NCI-H128 (cell line): ENCODE data around the gene PLP1.
"Not testable (repeated sequence)": the region's sequence is repeated elsewhere in the genome, so short reads cannot be mapped to it uniquely, and the experiment has no call there.

ENCODE experiments used
- DNase-seq: peaks from one replicate; lab custom pipeline; 2025; ENCODE audit not compliant: unreplicated experiment; lab: John Stamatoyannopoulos, UW

PLP1 gene

GRCh38 chrX:103776546-103776945 is at the start of gene PLP1:
PLP1 (plus strand) TSS chrX:103776840; CDS start chrX:103776996, 156 bp downstream.
- DNase-seq: no peak

DNA sequence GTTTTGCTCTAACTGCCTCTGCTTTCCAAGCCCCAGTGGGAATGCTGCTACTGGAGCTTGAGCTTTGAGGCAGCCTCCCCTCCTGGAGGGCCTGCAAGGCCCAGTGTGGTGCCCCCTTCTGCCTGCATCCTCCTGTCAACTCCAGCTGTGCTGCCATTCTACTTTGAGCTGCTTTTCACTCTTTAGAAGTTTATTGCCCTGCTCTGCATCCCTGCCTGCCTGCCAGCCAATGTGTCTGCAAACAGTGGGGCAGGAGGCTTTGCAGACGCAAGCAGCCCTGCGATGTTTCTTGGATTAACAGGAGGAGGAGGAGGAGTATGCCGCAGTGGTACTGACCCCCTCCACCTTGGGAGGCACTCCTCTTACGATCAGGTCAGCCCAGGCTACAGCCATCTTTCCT is 49.5 kb upstream of the PLP1 start:
- DNase-seq: no peak

- DNase-seq: no peak
Measured at GRCh38 chrX:103729015-103729414, 47.6 kb upstream of the PLP1 start.

DNA sequence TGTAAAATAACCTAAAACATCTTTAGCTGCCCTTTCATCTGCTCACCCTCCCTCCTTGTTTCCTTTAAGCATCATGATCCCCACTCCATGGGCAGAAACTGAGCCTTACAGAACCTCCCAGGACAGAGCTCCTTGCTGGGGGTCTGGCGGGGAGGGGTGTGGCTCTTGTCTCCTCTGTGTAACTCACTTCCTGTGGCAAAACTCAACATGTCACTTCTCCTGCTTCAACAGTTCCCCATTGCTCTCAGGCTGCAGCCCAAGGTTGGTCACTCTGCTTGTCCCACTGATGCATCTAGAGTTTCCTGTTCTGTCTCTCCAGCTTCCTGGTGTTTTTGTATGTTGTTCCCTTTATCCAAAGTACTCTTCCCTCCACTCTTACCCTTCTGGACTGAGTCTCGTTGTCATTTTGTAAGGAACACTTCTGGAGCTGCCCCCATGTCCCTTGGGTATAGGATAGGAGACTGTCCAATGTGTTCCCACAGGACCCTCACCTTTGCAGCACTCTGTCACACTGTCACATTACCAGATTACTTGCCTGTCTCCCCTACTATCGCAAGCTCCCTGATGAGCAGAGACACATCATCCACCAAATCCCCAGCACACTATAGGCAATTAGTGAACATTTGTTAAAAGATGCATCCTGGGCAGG is 46.4 kb upstream of the PLP1 start:
- DNase-seq: no peak

GRCh38 chrX:103730796-103731493 is 45.7 kb upstream of the PLP1 start:
- DNase-seq: no peak

- no peak for DNase-seq
Measured at GRCh38 chrX:103733017-103733416, 43.6 kb upstream of the PLP1 start.

- DNase-seq: no peak
Measured at GRCh38 chrX:103734125-103734760, 42.4 kb upstream of the PLP1 start.

GRCh38 chrX:103737696-103738095 is 38.9 kb upstream of the PLP1 start:
- no peak for DNase-seq

DNA sequence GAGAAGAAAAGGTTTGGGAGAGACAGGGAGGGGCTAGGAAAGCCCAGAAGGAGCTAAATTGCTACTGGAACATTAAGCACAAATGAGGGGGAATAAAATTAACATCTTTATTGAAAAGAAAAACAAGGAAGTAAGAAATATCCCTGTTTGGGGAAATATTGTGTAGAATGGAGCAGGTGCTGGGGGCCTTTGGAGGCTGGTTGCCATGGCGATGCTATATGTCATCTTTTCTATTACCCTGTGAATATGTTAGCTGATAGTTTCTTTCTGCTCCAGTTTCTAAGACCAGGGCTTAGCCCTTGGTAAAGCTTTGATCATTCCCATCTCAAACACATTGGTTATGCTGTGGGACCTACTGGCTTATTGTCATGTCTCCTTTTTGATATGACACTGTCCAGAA is 37.2 kb upstream of the PLP1 start:
- DNase-seq: no peak

- no peak for DNase-seq
Measured at GRCh38 chrX:103741879-103742278, 34.8 kb upstream of the PLP1 start.

DNA sequence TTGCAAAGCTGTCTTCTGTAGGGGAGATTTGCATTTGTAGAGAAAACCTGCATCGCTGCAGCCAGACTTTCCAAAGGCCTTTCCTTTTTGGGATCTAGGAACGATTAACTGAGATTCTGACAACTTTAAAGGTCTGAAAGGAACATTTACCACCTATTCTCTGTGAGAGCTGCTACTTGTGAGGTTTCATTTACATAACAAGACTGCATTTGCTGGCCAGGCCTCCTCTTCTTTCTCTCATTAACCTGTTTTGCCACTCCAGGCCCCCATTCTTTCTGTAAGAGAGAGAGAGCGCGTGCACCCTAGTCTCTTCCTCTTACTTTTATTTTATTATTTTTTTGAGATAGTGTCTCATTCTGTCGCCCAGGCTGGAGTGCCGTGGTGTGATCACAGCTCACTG is 34.3 kb upstream of the PLP1 start:
- no peak for DNase-seq

DNA sequence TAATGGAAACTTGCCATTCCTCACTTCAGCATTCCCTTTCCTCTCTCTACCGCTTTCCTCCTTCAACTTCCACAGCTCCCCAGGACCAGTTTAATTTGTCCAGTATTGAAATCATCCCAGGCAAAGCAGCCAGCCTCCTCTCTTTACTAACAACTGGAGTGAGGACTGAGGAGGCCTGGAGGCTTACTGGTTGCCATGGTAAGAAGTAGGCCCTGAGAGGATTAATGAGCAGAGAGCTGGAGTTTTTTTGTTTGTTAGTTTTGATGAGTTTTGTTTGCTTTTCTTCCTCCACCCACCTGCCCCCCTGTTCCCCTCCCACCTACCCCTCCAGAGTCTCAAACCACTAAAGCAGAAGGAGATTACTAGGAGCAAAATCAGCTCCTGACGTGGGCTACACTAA is 29.5 kb upstream of the PLP1 start:
- no peak for DNase-seq

- no peak for DNase-seq
Measured at GRCh38 chrX:103754401-103754800, 22.2 kb upstream of the PLP1 start.

GRCh38 chrX:103756736-103757135 is 19.9 kb upstream of the PLP1 start:
- DNase-seq: peak; percentile 31

- no peak for DNase-seq
Measured at GRCh38 chrX:103758555-103758954, 18.1 kb upstream of the PLP1 start.

DNA sequence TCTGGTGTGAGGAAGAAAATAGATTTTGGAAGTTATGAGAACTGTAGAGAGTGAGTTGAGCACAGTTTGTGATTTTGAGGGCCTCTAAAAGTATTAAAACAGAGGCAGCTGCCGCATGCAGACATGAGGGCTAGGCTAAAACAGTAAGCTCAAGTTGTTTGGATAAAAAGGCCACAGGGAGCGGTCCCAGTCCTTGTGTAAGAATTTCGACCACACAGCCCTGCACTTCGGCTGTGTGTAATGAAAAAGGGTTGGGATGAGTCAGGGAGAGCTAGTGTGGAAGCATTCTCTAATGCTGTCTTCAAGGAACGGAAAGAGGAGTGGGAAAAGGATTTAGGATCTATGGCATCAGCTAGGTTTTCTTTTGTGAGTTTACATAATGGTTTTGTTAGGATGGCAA is 13.1 kb upstream of the PLP1 start:
- DNase-seq: not testable (repeated sequence)

DNA sequence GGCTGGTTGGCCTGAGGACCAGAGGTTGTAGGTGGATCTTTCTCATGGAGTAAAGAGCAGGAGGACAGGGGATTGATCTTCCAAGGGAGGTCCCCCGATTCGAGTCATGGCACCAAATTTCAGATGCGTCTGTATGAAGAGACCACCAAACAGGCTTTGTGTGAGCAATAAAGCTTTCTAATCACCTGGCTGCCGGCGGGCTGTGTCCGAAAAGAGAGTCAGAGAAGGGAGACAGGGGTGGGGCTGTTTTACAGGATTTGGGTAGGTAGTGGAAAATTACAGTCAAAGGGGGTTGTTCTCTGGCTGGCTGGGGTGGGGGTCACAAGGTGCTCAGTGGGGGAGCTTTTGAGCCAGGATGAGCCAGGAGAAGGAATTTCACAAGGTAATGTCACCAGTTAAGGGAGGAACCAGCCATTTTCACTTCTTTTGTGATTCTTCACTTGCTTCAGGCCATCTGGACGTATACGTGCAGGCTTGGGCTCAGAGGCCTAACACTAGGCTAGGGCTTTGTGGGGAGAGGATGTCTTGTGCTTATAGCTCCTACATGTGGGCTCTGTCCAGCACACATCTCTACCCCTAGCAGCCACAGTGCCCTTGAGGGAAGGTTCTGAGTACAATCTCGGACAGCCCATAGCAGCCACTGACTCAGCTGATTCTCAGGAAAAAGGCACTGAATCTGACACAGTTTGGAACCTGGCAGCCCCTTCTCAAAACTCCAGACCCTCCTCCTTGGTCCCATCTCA is 9.7 kb upstream of the PLP1 start:
- DNase-seq: not testable (repeated sequence)

DNA sequence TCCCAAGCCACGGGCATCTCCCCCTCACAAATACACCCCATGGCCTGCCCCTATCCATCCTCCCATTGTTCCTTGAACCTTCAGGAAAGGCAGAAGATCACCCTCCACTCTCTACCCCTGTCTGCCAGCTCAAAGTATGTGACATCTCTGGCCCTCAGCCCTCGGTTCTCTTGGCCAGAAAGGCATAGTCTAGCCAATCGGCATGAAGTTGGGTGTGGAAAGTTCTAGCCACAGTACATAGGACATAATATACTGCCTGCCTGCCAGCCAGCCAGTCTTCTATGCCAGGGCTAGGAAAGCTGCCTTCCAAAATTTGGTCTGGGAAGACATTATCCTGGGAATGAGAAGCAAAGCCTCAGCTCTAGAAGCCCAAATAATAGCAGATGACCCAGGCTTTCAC is 3.2 kb upstream of the PLP1 start:
- DNase-seq: no peak

DNA sequence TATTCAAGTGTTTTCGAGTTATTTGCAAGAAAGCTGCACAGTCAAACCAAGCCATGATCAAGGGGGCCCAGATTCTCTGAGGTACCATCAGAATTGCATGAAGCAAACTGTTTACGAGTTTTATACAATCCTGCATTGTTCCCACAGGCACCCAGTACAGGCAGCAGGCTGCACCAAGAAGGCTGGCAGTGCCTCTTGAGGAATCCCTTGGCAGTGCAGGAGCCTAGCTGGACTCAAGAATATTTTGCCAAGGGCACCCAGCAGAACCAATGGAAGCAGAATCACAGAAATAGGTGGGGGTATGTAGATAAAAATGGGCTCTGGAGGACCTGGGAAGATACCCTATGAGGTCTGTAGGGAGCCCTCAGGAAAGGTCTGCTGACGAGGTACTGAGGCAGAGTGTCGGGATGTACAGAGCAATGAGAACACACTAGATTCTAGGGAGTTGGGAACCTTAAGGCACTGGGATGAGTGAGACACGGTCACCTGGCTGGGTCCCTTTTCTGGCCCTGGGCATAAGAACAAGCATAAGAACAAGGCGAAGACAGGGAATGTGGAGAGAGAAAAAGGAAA is 2.5 kb upstream of the PLP1 start:
- peak; percentile 3 for DNase-seq

GRCh38 chrX:103779141-103779789 is 2.6 kb downstream of the PLP1 start:
- peak; percentile 33 for DNase-seq
